HEK293T (cell line): ENCODE results near the gene SAA1.

Source experiments
- ELF4 ChIP-seq: fragments of 450-650 bp; IDR thresholded peaks from 2 replicates; pipeline ENCODE4 v1.6.1; 2017; ENCODE audit warnings: antibody characterized with exemption
- FOXM1 ChIP-seq: fragments of 450-650 bp; IDR thresholded peaks from 2 replicates; pipeline ENCODE4 v1.6.1; 2017; ENCODE audit warnings: mild to moderate bottlenecking, borderline replicate concordance
- HDGF ChIP-seq: fragments of 450-650 bp; IDR thresholded peaks from 2 replicates; pipeline ENCODE4 v1.6.1; 2017; ENCODE audit warnings: antibody characterized with exemption, borderline replicate concordance
- SP1 ChIP-seq: fragments of 450-650 bp; IDR thresholded peaks from 2 replicates; pipeline ENCODE4 v1.6.1; 2017

DNA sequence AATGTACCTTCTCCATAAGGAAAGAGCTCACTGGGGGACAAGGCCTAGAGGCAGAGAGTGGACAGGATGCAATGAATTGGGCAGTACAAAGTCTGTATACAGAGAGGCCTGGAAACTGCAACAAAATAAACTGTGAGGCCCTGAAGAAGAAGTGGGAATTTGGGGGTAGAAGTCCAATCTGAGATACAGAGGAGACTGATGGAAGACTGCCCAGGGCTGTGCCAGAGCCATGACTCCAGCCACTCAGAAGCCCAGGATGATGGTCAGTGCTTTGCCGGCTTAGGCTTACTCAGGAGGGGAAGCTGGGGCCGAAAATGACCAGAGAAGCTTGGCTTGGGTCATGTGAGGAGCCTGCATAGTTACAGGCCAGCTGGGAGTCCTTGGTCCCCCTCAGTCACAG, 35.2 kb upstream of the SAA1 start:
- TF ChIP-seq HDGF = no peak
- TF ChIP-seq SP1 = no peak
- no peak for TF ChIP-seq FOXM1
- TF ChIP-seq ELF4 = no peak
